Kidney glomerular epithelial cell (primary cell): ENCODE data around the gene BIRC3.

Source experiments
- DNase-seq: peaks from one replicate; lab custom pipeline; 2025; lab: John Stamatoyannopoulos, UW

The BIRC3 gene

GRCh38 chr11:102375720-102376399, 58.6 kb downstream of the BIRC3 start:
- no peak for DNase-seq

- no peak for DNase-seq
Measured at GRCh38 chr11:102377891-102378290, 60.6 kb downstream of the BIRC3 start.

GRCh38 chr11:102378818-102379217, 61.5 kb downstream of the BIRC3 start:
- no peak for DNase-seq

DNA sequence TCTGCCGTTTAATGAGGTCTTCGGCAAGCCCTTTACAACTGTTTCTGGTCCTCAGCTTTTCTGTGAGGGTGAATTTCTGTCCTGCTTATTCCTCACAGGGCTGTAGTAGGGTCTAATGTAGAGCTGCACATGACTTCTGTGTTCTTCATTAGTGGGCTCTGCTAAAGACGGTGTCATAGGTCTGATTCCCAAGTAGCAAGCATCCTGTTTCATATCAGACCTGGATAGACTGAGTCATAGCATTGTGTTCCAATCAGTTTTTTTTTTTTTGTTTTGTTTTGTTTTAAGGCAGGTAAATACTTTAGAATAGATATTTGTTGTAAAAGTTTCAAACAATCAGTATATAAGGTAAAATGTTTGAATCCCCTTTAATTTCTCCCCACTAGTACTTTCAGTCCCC, 65.1 kb downstream of the BIRC3 start:
- DNase-seq: no peak

- no peak for DNase-seq
Measured at GRCh38 chr11:102383839-102384238, 66.6 kb downstream of the BIRC3 start.

DNA sequence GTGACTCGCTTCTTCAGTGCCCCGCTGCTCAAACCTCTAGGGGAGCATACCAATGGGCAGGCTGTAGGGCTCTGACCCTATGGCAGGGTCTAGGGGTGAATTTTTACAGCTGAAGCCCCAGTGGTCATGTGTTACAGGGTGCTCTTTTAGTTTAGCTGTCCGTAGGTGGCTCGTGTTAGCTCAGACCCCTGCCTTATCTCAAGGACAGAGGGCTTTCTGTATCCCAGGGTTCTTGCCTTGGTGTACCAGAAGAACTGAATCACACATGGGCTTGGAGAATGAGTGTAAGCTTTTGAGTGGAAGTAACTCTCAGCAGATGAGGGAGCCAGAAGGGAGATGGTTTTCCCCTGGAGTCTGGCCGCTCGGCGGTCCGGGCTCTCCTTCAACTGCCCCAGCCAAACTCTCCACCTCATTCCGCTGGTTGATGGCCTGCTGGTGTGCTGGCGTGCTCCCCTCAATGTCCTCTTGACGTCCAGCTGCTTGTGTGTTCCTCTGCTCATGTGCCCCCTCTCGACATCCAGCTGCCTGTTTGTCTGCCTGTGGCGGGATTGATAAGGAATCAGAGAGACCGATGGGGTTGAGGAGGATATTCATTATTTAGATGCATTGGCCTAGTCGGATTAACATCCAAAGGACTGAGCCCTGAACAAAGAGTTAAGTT, 67.3 kb downstream of the BIRC3 start:
- no peak for DNase-seq

- DNase-seq: no peak
Measured at GRCh38 chr11:102385085-102386007, 68.1 kb downstream of the BIRC3 start.

- no peak for DNase-seq
Measured at GRCh38 chr11:102386136-102386734, 69.0 kb downstream of the BIRC3 start.

DNA sequence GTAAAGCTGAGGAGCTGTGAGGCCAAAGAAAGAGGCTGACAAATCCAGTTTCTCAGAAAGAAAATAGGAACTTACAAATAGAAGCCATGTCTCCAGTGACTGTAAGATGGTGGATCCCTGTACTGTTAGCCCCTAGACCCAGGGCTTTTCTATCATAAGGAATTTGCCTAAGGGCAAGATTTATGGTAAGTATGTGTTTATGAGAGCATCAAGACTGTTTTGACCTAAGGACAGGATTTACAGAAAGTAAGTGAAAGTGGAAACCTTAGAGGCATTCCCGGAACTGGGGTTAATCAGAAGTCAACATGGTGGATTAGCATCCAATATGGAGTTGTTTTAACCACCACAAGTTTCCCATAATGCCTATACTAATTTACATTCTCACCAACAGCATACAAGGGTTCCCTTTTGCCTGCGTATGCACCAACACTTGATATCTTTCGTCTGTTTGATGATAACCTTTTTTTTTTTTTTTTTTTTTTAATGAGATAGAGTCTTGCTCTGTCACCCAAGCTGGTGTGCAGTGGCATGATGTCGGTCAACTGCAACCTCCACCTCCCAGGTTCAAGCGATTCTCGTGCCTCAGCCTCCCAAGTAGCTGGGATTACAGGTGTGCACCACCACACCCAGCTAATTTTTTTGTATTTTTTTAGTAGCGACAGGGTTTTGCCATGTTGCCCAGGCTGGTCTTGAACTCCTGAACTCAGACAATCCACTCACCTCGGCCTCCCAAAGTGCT, 69.9 kb downstream of the BIRC3 start:
- DNase-seq: no peak
